Measurements from ENCODE around the gene ATP1A3. TPM values are rescaled to one million over a fixed set of nuclear protein-coding genes. Genes with fewer than 3 reads are reported as not detected.

ATP1A3 gene
- total RNA-seq, 1 donor from 2014 or later = 5.6 TPM

DNA sequence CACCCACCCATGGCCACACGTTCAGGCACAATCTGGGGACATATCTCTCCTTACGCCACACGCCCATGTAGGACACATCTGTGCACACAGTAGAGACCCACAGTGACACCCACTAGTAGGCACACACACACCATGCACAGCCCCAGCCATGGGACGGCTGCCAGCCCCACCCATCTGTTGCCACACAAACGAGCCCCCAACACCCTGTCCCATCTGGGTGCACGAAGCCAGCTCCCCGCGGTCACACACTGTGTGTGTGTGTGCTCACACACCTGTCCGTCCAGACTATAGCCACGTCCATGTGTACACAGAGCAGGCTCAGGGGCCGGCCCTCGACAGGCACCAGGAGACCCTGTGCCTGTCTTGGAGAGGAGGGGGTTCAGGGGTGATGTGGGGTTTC lies 76.4 kb downstream of the ATP1A3 start:
- H3K27me3 Mint-ChIP-seq = peaks cover 34% of the 10 kb centered on the region
- TF ChIP-seq, protein P1, sequence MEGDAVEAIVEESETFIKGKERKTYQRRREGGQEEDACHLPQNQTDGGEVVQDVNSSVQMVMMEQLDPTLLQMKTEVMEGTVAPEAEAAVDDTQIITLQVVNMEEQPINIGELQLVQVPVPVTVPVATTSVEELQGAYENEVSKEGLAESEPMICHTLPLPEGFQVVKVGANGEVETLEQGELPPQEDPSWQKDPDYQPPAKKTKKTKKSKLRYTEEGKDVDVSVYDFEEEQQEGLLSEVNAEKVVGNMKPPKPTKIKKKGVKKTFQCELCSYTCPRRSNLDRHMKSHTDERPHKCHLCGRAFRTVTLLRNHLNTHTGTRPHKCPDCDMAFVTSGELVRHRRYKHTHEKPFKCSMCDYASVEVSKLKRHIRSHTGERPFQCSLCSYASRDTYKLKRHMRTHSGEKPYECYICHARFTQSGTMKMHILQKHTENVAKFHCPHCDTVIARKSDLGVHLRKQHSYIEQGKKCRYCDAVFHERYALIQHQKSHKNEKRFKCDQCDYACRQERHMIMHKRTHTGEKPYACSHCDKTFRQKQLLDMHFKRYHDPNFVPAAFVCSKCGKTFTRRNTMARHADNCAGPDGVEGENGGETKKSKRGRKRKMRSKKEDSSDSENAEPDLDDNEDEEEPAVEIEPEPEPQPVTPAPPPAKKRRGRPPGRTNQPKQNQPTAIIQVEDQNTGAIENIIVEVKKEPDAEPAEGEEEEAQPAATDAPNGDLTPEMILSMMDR (conservative IDR thresholded peaks at IDR 0.05) = no peak
- no peak overlapping the region for H3K4me3 Mint-ChIP-seq
- H3K27ac Mint-ChIP-seq = no peak overlapping the region
- H3K4me1 Mint-ChIP-seq (ENCODE audit: unreplicated experiment) = no peaks in the 10 kb centered on the region
- no peak for DNase-seq (ENCODE audit: extremely low spot score, unreplicated experiment)
- H3K9me3 Mint-ChIP-seq = no peaks in the 10 kb centered on the region
- no peaks in the 10 kb centered on the region for H3K36me3 Mint-ChIP-seq

Other genes with a start within 250 kb of the ATP1A3 start
- 29.8 and 76.1 TPM in 2 replicates for gene CEACAM6, start 238.7 kb downstream of the ATP1A3 start, total RNA-seq (ENCODE audit: low replicate concordance)
- not detected in 2 replicates for gene CEACAM3, start 197.6 kb downstream of the ATP1A3 start, total RNA-seq (ENCODE audit: low replicate concordance)
- not detected in 2 replicates for gene LYPD4, start 149.5 kb downstream of the ATP1A3 start, total RNA-seq (ENCODE audit: low replicate concordance)
- gene DMRTC2, start 149.2 kb downstream of the ATP1A3 start, total RNA-seq (ENCODE audit: low replicate concordance) = not detected in 2 replicates
- 3,159 and 4,081 TPM in 2 replicates for gene RPS19, start 134.0 kb downstream of the ATP1A3 start, total RNA-seq (ENCODE audit: low replicate concordance)
- 0.48 and 0.52 TPM in 2 replicates for gene CD79A, start 117.0 kb downstream of the ATP1A3 start, total RNA-seq (ENCODE audit: low replicate concordance)
- 51.7 and 58.9 TPM in 2 replicates for gene ARHGEF1, start 111.0 kb downstream of the ATP1A3 start, total RNA-seq (ENCODE audit: low replicate concordance)
- gene ERFL, start 65.8 kb downstream of the ATP1A3 start, total RNA-seq (ENCODE audit: low replicate concordance) = 0.17 and 0.24 TPM in 2 replicates
- gene RABAC1, start 34.9 kb downstream of the ATP1A3 start, total RNA-seq (ENCODE audit: low replicate concordance) = 124 and 140 TPM in 2 replicates
- 1.8 and 5.8 TPM in 2 replicates for gene GRIK5, start 76.0 kb upstream of the ATP1A3 start, total RNA-seq (ENCODE audit: low replicate concordance)
- 20.1 and 20.5 TPM in 2 replicates for gene ZNF574, start 81.9 kb upstream of the ATP1A3 start, total RNA-seq (ENCODE audit: low replicate concordance)
- gene POU2F2, start 138.2 kb upstream of the ATP1A3 start, total RNA-seq (ENCODE audit: low replicate concordance) = 0.57 and 1.7 TPM in 2 replicates
- 23.7 and 29.3 TPM in 2 replicates for gene DEDD2, start 223.4 kb upstream of the ATP1A3 start, total RNA-seq (ENCODE audit: low replicate concordance)
- 18.2 and 19.3 TPM in 2 replicates for gene ZNF526, start 226.1 kb upstream of the ATP1A3 start, total RNA-seq (ENCODE audit: low replicate concordance)
- gene GSK3A, start 248.4 kb upstream of the ATP1A3 start, total RNA-seq (ENCODE audit: low replicate concordance) = 43.5 and 49.1 TPM in 2 replicates

Measured in type B pancreatic cell (in vitro differentiated cells).